GM13976 (cell line): ENCODE measurements around the gene F10.

Experiments used
- DNase-seq: peaks from one replicate; pipeline ENCODE4 v3.0.0; 2012; ENCODE audit warnings: low spot score
- in situ Hi-C: fragments of 300-500 bp; cut with MboI; formaldehyde crosslinking; loops from one replicate; pipeline ENCODE4 v1.12.0; 2022; ENCODE audit warnings: low sequenced_read_pairs, mixed read lengths, inconsistent platforms; ENCODE audit not compliant: unreplicated experiment
- TF ChIP-seq, protein P1 (sequence below): IDR thresholded peaks from 2 replicates; pipeline ENCODE4 v1.5.1; 2012; ENCODE audit warnings: borderline replicate concordance, mild to moderate bottlenecking; ENCODE audit not compliant: insufficient read depth; ENCODE audit errors: extremely low read depth, missing control alignments, control extremely low read depth

The F10 gene

GRCh38 chr13:113190181-113190580, 67.6 kb downstream of the F10 start:
- in situ Hi-C loops = no loop called here
- TF ChIP-seq, protein P1, sequence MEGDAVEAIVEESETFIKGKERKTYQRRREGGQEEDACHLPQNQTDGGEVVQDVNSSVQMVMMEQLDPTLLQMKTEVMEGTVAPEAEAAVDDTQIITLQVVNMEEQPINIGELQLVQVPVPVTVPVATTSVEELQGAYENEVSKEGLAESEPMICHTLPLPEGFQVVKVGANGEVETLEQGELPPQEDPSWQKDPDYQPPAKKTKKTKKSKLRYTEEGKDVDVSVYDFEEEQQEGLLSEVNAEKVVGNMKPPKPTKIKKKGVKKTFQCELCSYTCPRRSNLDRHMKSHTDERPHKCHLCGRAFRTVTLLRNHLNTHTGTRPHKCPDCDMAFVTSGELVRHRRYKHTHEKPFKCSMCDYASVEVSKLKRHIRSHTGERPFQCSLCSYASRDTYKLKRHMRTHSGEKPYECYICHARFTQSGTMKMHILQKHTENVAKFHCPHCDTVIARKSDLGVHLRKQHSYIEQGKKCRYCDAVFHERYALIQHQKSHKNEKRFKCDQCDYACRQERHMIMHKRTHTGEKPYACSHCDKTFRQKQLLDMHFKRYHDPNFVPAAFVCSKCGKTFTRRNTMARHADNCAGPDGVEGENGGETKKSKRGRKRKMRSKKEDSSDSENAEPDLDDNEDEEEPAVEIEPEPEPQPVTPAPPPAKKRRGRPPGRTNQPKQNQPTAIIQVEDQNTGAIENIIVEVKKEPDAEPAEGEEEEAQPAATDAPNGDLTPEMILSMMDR = no peak
- DNase-seq = no peak

DNA sequence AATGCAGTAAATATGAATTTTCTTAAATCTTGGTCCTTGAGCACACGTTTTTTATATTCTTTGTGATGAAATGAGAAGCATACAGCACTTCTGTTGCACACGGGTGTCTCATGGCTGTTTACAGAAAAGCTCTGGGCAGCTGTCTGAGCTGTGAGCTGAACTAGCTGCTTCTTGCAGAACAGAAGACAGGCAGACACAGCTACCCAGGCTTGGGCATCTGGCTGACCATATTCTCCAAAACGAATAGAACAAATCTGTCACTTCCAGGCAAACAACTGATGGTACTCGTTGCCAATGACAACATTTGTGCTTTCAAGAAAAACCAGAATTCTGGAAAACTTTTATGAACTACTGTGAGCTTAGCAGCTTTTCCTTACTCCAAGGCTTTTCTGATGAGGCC, 69.7 kb downstream of the F10 start:
- DNase-seq = no peak
- TF ChIP-seq, protein P1 = no peak
- in situ Hi-C loops = no loop called here

GRCh38 chr13:113192902-113193301, 70.3 kb downstream of the F10 start:
- in situ Hi-C loops = no loop called here
- DNase-seq = no peak
- TF ChIP-seq, protein P1 = no peak

- in situ Hi-C loops = no loop called here
- TF ChIP-seq, protein P1 = no peak
- DNase-seq = no peak
Observed at GRCh38 chr13:113195360-113195759, 72.8 kb downstream of the F10 start.

- TF ChIP-seq, protein P1 = no peak
- DNase-seq = no peak
- in situ Hi-C loops = no loop called here
Observed at GRCh38 chr13:113196970-113197737, 74.6 kb downstream of the F10 start.
